ENCODE results near the gene MERTK. TPM values are rescaled to one million over a fixed set of nuclear protein-coding genes. Genes with fewer than 3 reads are reported as not detected.

Gene MERTK
- total and polyA plus RNA-seq, 10 of the 15 experiments (the other 5 are each of a cell fraction or from before 2014, with no cell fraction given) = 0.13 to 30.6 (median 0.50) TPM

DNA sequence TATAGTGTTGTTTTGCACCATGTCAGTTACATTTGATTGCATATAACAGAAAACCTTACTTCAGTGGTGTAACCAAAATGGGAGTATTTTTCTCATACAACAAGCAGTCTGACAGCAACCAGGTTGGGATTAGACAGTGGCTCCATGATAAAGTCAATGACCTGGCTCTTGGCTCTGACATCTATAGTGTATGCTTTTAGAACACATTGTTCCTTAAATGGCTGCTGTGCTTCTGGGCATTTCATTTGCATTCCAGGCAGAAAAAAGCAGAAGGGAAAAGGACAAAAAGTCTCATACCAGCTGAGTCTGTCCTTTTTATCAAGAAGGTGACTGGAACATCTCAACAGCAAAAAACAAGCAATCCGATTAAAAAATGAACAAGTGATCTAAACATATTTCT is 10.2 kb downstream of the MERTK start:
- Histone ChIP-seq H2AFZ (ENCODE audit: control insufficient read depth, low read depth, low read length) (no peak overlapping the region), H3K36me3 (ENCODE audit: control insufficient read depth in 2 of 2, insufficient read depth in 2 of 2, low read length in 1 of 2) (no peaks in the 10 kb centered on the region), H3K4me1 (ENCODE audit: control insufficient read depth, insufficient read depth, low read length) (peaks cover 10% of the 10 kb centered on the region), H3K27ac (ENCODE audit: control insufficient read depth, insufficient read depth) (no peak overlapping the region), H3K27me3 (replicated peaks in 1 of 2; ENCODE audit: control insufficient read depth in 2 of 2, insufficient read depth in 2 of 2, low read length in 1 of 2) (no peaks in the 10 kb centered on the region), H3K79me2 (ENCODE audit: control insufficient read depth, insufficient read depth, low read length) (no peaks in the 10 kb centered on the region), H3K9me3 (replicated peaks; ENCODE audit: control insufficient read depth, insufficient read depth, low read length) (no peaks in the 10 kb centered on the region), H4K20me1 (ENCODE audit: control insufficient read depth, insufficient read depth) (no peaks in the 10 kb centered on the region), H3K9ac (ENCODE audit: control insufficient read depth, insufficient read depth, low read length) (no peak overlapping the region), H3K4me3 (no peak overlapping the region), H3K4me2 (ENCODE audit: control insufficient read depth, insufficient read depth) (no peak overlapping the region)
- no peak for ATAC-seq
- ChIA-PET CTCF (interaction anchor here (1.1 to 2.7 kb wide), 5 partner anchors 10 to 134 kb away, joined by 3 to 10 read pairs (median 4); no protein-coding TSS in a partner anchor), RAD21 (ENCODE audit: unreplicated experiment) (interaction anchor here (1.2 to 1.7 kb wide), 3 partner anchors 21 to 139 kb away, joined by 3 to 4 read pairs (median 3); no protein-coding TSS in a partner anchor), SMC1A (ENCODE audit: uncharacterized antibody, unreplicated experiment) (interaction anchor here (1.0 to 2.7 kb wide), 5 partner anchors 8 to 141 kb away, joined by 3 to 12 read pairs (median 5); no protein-coding TSS in a partner anchor), POLR2A (interaction anchor here (0.8 to 2.6 kb wide), 2 partner anchors 9 to 75 kb away, joined by 3 to 10 read pairs; no protein-coding TSS in a partner anchor)
- TF ChIP-seq IRF4 (IDR thresholded peaks at IDR 0.05; ENCODE audit: low read depth, low read length) = no peak
- no peak for TF ChIP-seq IKZF1 (conservative IDR thresholded peaks at IDR 0.05)
- no peak for TF ChIP-seq NRF1 (conservative IDR thresholded peaks at IDR 0.05; ENCODE audit: low read depth, low read length)
- TF ChIP-seq KDM1A (IDR thresholded peaks at IDR 0.05; ENCODE audit: borderline replicate concordance) = no peak
- TF ChIP-seq RCOR1 (conservative IDR thresholded peaks at IDR 0.05; ENCODE audit: low read depth, low read length) = no peak
- TF ChIP-seq RB1 (IDR thresholded peaks at IDR 0.05; ENCODE audit: borderline replicate concordance) = no peak
- TF ChIP-seq MYB (IDR thresholded peaks at IDR 0.05; ENCODE audit: borderline replicate concordance, low read depth, low read length) = no peak
- no peak for TF ChIP-seq BMI1 (IDR thresholded peaks at IDR 0.05; ENCODE audit: borderline replicate concordance)
- no peak for TF ChIP-seq SIX5 (IDR thresholded peaks at IDR 0.05; ENCODE audit: low read depth, low read length, severe bottlenecking)
- TF ChIP-seq FOS (IDR thresholded peaks at IDR 0.05; ENCODE audit: borderline replicate concordance, extremely low read depth, insufficient read length) = no peak
- no peak for TF ChIP-seq POU2F2 (IDR thresholded peaks at IDR 0.05; ENCODE audit: borderline replicate concordance, low read depth, low read length)
- no peak for TF ChIP-seq ZNF207 (IDR thresholded peaks at IDR 0.05; ENCODE audit: borderline replicate concordance)
- no peak for TF ChIP-seq SREBF1 (IDR thresholded peaks at IDR 0.05; ENCODE audit: low read length)
- TF ChIP-seq WRNIP1 (IDR thresholded peaks at IDR 0.05; ENCODE audit: borderline replicate concordance, low read depth, low read length) = no peak
- TF ChIP-seq, protein P1, sequence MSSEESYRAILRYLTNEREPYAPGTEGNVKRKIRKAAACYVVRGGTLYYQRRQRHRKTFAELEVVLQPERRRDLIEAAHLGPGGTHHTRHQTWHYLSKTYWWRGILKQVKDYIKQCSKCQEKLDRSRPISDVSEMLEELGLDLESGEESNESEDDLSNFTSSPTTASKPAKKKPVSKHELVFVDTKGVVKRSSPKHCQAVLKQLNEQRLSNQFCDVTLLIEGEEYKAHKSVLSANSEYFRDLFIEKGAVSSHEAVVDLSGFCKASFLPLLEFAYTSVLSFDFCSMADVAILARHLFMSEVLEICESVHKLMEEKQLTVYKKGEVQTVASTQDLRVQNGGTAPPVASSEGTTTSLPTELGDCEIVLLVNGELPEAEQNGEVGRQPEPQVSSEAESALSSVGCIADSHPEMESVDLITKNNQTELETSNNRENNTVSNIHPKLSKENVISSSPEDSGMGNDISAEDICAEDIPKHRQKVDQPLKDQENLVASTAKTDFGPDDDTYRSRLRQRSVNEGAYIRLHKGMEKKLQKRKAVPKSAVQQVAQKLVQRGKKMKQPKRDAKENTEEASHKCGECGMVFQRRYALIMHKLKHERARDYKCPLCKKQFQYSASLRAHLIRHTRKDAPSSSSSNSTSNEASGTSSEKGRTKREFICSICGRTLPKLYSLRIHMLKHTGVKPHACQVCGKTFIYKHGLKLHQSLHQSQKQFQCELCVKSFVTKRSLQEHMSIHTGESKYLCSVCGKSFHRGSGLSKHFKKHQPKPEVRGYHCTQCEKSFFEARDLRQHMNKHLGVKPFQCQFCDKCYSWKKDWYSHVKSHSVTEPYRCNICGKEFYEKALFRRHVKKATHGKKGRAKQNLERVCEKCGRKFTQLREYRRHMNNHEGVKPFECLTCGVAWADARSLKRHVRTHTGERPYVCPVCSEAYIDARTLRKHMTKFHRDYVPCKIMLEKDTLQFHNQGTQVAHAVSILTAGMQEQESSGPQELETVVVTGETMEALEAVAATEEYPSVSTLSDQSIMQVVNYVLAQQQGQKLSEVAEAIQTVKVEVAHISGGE (CRISPR knock-in tag; IDR thresholded peaks at IDR 0.05) = no peak
- TF ChIP-seq NR2C1 (IDR thresholded peaks at IDR 0.05) = no peak
- no peak for TF ChIP-seq ATF7 (IDR thresholded peaks at IDR 0.05; ENCODE audit: low read depth)
- no peak for TF ChIP-seq NFYA (IDR thresholded peaks at IDR 0.05; ENCODE audit: borderline replicate concordance, low read depth, low read length)
- TF ChIP-seq POLR2A (IDR thresholded peaks at IDR 0.05; ENCODE audit: low read depth, low read length) = no peak
- intact Hi-C loops (cut with micrococcal nuclease; ENCODE audit: unreplicated experiment) = no loop called here
- BruUV-seq (replicated peaks) = no TSS peak
- 85% methylated on average over 1 of the region's 1 CpG for WGBS (ENCODE audit: insufficient coverage, insufficient replicate concordance, low lambda C conversion rate, missing lambda C conversion rate)
- DNase-seq (ENCODE audit: low read depth, low spot score) = no peak
- no peak for FAIRE-seq
- in situ Hi-C loops (cut with MboI) = no loop called here

Data from GM12878 (cell line).